ENCODE results near the gene WWC2. TPM values are rescaled to one million over a fixed set of nuclear protein-coding genes. Genes with fewer than 3 reads are reported as not detected.

WWC2 gene
- total RNA-seq, 1 donor from 2014 or later = 48.0 TPM

DNA sequence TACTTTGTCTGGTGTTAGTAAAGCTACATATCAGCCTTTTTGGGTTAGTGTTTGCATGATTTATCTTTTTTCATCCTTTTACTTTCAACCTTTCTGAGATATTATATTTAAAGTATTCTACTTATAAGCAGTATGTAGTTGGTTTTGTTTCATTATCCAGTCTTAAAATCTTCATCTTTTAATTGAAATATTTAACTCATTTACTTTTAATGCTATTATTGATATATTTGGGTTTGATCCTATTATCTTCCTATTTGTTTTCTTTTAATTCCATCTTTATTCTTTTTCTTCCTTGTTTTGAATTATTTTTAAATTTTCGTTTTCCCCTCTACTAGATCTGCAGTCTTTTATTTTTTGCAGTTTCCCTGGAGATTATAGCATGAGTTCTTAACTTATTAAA, 177.0 kb downstream of the WWC2 start:
- TF ChIP-seq, protein P1, sequence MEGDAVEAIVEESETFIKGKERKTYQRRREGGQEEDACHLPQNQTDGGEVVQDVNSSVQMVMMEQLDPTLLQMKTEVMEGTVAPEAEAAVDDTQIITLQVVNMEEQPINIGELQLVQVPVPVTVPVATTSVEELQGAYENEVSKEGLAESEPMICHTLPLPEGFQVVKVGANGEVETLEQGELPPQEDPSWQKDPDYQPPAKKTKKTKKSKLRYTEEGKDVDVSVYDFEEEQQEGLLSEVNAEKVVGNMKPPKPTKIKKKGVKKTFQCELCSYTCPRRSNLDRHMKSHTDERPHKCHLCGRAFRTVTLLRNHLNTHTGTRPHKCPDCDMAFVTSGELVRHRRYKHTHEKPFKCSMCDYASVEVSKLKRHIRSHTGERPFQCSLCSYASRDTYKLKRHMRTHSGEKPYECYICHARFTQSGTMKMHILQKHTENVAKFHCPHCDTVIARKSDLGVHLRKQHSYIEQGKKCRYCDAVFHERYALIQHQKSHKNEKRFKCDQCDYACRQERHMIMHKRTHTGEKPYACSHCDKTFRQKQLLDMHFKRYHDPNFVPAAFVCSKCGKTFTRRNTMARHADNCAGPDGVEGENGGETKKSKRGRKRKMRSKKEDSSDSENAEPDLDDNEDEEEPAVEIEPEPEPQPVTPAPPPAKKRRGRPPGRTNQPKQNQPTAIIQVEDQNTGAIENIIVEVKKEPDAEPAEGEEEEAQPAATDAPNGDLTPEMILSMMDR (IDR thresholded peaks at IDR 0.05) = no peak
- H3K27ac Mint-ChIP-seq (ENCODE audit: unreplicated experiment) = peak overlapping the region; percentile 29
- peaks cover 33% of the 10 kb centered on the region for H3K36me3 Mint-ChIP-seq (ENCODE audit: low read depth)
- no peaks in the 10 kb centered on the region for H3K27me3 Mint-ChIP-seq (ENCODE audit: low read depth)
- no peaks in the 10 kb centered on the region for H3K4me1 Mint-ChIP-seq (ENCODE audit: low read depth)
- no peak overlapping the region for H3K4me3 Mint-ChIP-seq (ENCODE audit: unreplicated experiment)
- H3K9me3 Mint-ChIP-seq (ENCODE audit: low read depth) = peaks cover 27% of the 10 kb centered on the region
- no peak for DNase-seq (ENCODE audit: low spot score)

- no peak overlapping the region for H3K27ac Mint-ChIP-seq (ENCODE audit: unreplicated experiment)
- TF ChIP-seq, protein P1 (IDR thresholded peaks at IDR 0.05) = no peak
- H3K9me3 Mint-ChIP-seq (ENCODE audit: low read depth) = no peaks in the 10 kb centered on the region
- no peaks in the 10 kb centered on the region for H3K27me3 Mint-ChIP-seq (ENCODE audit: low read depth)
- H3K4me3 Mint-ChIP-seq (ENCODE audit: unreplicated experiment) = no peak overlapping the region
- DNase-seq (ENCODE audit: low spot score) = no peak
- H3K4me1 Mint-ChIP-seq (ENCODE audit: low read depth) = no peaks in the 10 kb centered on the region
- H3K36me3 Mint-ChIP-seq (ENCODE audit: low read depth) = peaks cover 30% of the 10 kb centered on the region
Measured at GRCh38 chr4:183284258-183284785, 185.3 kb downstream of the WWC2 start.

GRCh38 chr4:183284965-183285364, 185.9 kb downstream of the WWC2 start:
- Mint-ChIP-seq H3K27ac (ENCODE audit: unreplicated experiment) (no peak overlapping the region), H3K27me3 (ENCODE audit: low read depth) (no peaks in the 10 kb centered on the region), H3K4me1 (ENCODE audit: low read depth) (no peaks in the 10 kb centered on the region), H3K4me3 (ENCODE audit: unreplicated experiment) (no peak overlapping the region), H3K36me3 (ENCODE audit: low read depth) (peaks cover 33% of the 10 kb centered on the region), H3K9me3 (ENCODE audit: low read depth) (no peaks in the 10 kb centered on the region)
- no peak for DNase-seq (ENCODE audit: low spot score)
- TF ChIP-seq, protein P1 (IDR thresholded peaks at IDR 0.05) = no peak

DNA sequence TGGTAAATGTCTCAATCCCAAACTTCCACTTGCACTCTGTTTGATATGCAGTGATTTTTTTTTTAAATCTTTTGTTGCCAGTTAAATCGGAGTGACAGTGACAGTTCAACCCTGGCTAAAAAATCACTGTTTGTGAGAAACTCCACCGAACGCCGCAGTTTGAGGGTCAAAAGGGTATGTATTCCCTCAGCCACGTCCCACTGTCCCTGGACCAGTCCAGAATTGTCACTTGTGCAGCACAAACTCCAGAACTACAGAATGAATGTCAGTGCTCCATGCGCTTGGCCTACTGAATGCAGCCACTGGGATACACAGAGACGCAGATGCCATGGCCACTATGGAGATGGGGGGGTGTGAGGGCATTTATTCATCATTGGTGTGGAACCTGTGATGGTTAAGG, 186.8 kb downstream of the WWC2 start:
- TF ChIP-seq, protein P1 (IDR thresholded peaks at IDR 0.05) = no peak
- Mint-ChIP-seq H3K27me3 (ENCODE audit: low read depth) (no peaks in the 10 kb centered on the region), H3K9me3 (ENCODE audit: low read depth) (no peaks in the 10 kb centered on the region), H3K27ac (ENCODE audit: unreplicated experiment) (no peak overlapping the region), H3K4me3 (ENCODE audit: unreplicated experiment) (no peak overlapping the region), H3K36me3 (ENCODE audit: low read depth) (peaks cover 35% of the 10 kb centered on the region), H3K4me1 (ENCODE audit: low read depth) (no peaks in the 10 kb centered on the region)
- no peak for DNase-seq (ENCODE audit: low spot score)

GRCh38 chr4:183286590-183287308, 187.7 kb downstream of the WWC2 start:
- H3K36me3 Mint-ChIP-seq (ENCODE audit: low read depth) = peaks cover 38% of the 10 kb centered on the region
- TF ChIP-seq, protein P1 (IDR thresholded peaks at IDR 0.05) = no peak
- H3K4me3 Mint-ChIP-seq (ENCODE audit: unreplicated experiment) = no peak overlapping the region
- no peaks in the 10 kb centered on the region for H3K4me1 Mint-ChIP-seq (ENCODE audit: low read depth)
- no peaks in the 10 kb centered on the region for H3K27me3 Mint-ChIP-seq (ENCODE audit: low read depth)
- no peak for DNase-seq (ENCODE audit: low spot score)
- H3K9me3 Mint-ChIP-seq (ENCODE audit: low read depth) = no peaks in the 10 kb centered on the region
- no peak overlapping the region for H3K27ac Mint-ChIP-seq (ENCODE audit: unreplicated experiment)
